SKM-1 (cell line): ENCODE measurements around the gene ZHX3.

Source experiments
- DNase-seq: peaks from one replicate; lab custom pipeline; 2025; ENCODE audit not compliant: unreplicated experiment; lab: John Stamatoyannopoulos, UW

The ZHX3 gene

GRCh38 chr20:41173161-41173721 is 144.3 kb downstream of the ZHX3 start:
- no peak for DNase-seq

DNA sequence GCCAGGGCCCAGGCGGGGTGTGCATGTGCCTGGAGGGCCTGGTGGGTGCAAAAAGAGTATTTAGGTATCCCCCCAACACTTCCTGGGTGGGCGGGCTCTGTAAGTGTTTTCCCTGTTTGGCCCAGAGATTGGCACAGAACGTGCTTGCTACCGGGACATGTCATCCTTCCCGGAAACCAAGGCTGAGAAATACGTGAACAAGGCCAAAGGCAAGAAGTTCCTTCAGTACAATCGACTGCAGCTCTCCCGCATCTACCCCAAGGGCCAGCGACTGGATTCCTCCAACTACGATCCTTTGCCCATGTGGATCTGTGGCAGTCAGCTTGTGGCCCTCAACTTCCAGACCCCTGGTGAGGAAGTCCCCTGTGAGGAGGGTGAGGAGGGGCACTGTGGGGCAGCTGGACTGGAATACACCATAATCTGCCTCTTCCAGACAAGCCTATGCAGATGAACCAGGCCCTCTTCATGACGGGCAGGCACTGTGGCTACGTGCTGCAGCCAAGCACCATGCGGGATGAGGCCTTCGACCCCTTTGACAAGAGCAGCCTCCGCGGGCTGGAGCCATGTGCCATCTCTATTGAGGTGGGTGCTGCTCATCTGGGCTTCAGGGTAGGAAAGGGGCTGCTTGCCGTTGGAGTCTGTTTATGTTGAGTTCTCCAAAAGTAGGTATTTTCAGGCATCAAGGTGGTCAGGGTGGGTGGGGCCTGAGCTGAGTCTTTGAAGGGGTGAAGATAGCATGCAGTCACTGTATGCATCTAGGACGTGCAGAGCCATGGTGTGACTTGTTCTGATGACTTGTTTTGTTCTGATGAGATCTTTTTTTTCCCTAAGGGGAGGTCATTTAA is 145.0 kb downstream of the ZHX3 start:
- no peak for DNase-seq

DNA sequence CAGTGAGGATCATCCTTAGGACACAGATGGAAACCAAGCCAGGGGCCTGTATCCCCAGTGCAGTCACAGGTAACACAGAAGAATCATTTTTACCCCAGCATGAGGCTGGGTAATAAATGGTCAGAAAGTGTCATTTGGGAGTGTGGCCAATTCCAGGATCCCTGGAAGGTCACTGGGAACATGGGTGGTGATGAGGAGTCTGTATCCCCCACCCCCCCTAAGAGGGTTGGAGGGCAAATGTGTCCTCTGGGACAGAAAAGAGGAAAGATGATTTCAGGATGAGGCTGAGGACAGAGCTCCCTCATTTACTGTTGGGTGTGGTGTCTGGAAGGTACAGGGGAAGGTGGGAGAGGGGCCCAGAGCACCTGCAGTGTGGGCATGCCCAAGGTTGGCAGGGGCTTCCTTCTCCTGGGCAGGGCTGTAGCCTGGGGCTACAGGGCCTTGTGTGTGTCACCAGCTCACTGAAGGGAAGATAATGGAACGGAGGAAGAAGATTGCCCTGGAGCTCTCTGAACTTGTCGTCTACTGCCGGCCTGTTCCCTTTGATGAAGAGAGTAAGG is 145.7 kb downstream of the ZHX3 start:
- no peak for DNase-seq

GRCh38 chr20:41170386-41171105 is 147.0 kb downstream of the ZHX3 start:
- no peak for DNase-seq

DNA sequence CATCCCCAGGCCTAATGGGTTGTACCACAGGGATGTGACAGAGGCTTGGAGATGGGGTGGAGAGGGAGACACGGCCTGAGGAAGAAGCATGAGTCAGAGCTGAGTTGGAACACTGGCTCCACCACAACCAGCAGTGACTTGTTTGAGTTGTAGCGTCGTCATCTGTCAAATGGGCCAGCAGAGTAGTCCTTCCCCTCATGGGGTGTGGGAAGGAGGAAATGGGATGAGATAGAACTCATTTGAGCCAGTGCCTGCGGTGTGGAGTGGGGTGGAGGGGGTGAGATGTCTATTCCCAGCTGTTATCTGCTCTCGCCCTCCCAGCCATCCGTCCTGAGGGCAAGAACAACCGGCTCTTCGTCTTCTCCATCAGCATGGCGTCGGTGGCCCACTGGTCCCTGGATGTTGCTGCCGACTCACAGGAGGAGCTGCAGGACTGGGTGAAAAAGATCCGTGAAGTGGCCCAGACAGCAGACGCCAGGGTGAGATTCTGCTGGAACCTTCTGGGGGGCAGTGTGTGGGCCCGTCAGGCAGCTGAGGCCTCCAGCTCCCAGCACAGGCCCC is 147.7 kb downstream of the ZHX3 start:
- DNase-seq, result no peak

- DNase-seq, result no peak
These were observed 148.3 kb downstream of the ZHX3 start for GRCh38 chr20:41169162-41169690.

GRCh38 chr20:41168281-41169161 is 149.0 kb downstream of the ZHX3 start:
- DNase-seq, result no peak

GRCh38 chr20:41167481-41168253 is 149.9 kb downstream of the ZHX3 start:
- no peak for DNase-seq

- DNase-seq, result no peak
These were observed 150.4 kb downstream of the ZHX3 start for GRCh38 chr20:41167118-41167470.

GRCh38 chr20:41166201-41167117 is 151.1 kb downstream of the ZHX3 start:
- no peak for DNase-seq

- no peak for DNase-seq
These were observed 152.3 kb downstream of the ZHX3 start for GRCh38 chr20:41165001-41165882.

- no peak for DNase-seq
These were observed 153.7 kb downstream of the ZHX3 start for GRCh38 chr20:41163821-41164220.

- no peak for DNase-seq
These were observed 155.1 kb downstream of the ZHX3 start for GRCh38 chr20:41162396-41162795.

DNA sequence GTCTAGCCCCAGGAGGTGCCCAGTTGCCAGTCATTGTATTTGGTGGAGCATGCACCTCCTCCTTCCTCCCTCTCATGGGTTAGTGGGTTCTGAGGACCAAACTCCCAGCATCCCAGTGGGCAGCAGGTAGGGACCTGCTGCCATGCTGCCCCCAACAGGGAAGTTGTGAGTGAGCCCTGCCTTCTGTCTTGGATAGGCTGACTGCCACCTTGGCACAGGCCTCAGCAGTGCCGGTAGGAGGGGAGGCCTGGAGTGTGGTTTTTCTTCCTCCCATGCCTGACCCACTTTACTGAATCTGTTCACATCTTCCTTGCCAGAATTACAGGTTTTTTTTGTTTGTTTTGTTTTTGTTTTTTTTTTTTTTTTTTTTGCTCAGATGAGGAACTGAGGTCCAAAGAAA is 155.6 kb downstream of the ZHX3 start:
- DNase-seq, result no peak

GRCh38 chr20:41160686-41161085 is 156.8 kb downstream of the ZHX3 start:
- no peak for DNase-seq

DNA sequence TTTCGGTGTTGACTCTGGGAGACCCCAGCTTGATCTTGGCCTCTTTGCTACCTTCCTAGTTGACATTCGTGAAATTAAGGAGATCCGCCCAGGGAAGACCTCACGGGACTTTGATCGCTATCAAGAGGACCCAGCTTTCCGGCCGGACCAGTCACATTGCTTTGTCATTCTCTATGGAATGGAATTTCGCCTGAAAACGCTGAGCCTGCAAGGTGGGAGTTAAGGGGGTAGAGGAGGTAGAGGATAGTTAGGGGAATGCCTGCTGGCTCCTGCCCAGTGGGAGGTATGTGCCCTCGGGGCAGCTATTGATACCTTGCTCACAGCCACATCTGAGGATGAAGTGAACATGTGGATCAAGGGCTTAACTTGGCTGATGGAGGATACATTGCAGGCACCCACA is 158.0 kb downstream of the ZHX3 start:
- DNase-seq, result no peak

- DNase-seq, result no peak
These were observed 159.4 kb downstream of the ZHX3 start for GRCh38 chr20:41158082-41158625.
